Stimulated activated CD8-positive, alpha-beta memory T cell treated with anti-CD3 and anti-CD28 coated beads, Interleukin-4, amount 100 ng/mL, for 24 hours (primary cell): ENCODE results near the gene YIPF7.

Experiments
- DNase-seq: peaks from one replicate; pipeline ENCODE4 v3.0.0-alpha.2; 2020; ENCODE audit warnings: low read depth

The YIPF7 gene

DNA sequence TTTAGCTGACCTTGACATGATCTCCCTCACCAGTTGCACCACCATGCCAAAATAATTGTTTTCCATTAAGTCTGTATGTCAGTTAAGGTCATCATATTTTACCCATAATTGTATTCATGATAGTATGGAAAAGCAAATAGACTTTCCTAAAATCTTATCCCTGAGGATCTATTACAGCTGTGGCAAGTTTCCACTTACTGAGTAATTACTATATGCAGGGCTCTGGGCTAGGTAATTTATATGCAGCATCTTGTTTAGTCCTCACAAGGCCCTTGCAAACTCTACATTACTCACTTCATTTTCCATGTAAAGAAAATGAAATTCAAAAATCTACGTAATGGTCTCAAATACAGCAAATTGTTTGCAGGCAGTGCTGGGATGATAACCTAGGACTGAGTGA, 34.8 kb downstream of the YIPF7 start:
- DNase-seq: no peak

- no peak for DNase-seq
These were observed 68.0 kb downstream of the YIPF7 start for GRCh38 chr4:44583393-44583792.

DNA sequence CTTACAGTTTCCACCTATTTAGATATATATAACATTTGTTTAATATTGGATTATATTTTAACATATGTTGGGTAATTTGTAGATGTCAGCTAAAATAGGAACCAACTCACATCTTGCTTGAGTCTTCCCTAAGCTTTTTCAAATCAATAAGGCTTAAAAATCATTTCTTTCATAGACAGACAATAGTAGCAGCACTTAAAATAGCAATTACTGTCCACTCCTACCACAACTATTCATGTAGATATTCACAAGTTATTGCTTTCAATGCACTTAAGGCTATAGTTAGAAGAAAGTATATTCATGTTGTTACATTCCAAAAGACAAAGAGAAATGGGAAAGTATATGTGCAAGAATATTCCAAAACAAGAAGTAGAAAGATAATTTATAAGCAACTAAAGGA, 71.2 kb downstream of the YIPF7 start:
- no peak for DNase-seq

DNA sequence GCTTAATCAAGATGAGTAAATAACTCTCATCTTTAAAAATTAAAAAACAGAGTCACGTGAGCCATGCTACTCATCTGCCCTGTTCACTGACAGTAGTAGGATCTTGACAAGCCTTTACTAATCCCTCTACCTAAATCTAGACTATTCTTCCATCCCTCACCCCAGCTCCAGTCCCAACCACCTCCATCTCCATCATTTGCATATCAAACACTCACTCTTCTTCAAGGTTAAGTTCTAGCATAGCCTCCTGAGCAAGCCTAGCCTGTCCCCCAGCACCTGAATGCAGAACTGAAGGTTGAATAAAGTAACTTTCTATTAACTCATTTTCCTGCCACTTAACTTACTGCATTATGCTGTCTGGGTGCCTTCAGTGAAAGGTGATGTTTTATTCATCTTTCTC, 72.5 kb downstream of the YIPF7 start:
- no peak for DNase-seq
